GM19463 (cell line): Measurements from ENCODE around the gene STAT3.
"Not testable (repeated sequence)": the region's sequence is repeated elsewhere in the genome, so short reads cannot be mapped to it uniquely, and the experiment has no call there.

Experiments used
- ATAC-seq: cut with Tn5 transposase; IDR thresholded peaks from one replicate; pipeline ENCODE4 v1.9.1; 2021; ENCODE audit warnings: mild to moderate bottlenecking, moderate library complexity; ENCODE audit not compliant: unreplicated experiment

The STAT3 gene

DNA sequence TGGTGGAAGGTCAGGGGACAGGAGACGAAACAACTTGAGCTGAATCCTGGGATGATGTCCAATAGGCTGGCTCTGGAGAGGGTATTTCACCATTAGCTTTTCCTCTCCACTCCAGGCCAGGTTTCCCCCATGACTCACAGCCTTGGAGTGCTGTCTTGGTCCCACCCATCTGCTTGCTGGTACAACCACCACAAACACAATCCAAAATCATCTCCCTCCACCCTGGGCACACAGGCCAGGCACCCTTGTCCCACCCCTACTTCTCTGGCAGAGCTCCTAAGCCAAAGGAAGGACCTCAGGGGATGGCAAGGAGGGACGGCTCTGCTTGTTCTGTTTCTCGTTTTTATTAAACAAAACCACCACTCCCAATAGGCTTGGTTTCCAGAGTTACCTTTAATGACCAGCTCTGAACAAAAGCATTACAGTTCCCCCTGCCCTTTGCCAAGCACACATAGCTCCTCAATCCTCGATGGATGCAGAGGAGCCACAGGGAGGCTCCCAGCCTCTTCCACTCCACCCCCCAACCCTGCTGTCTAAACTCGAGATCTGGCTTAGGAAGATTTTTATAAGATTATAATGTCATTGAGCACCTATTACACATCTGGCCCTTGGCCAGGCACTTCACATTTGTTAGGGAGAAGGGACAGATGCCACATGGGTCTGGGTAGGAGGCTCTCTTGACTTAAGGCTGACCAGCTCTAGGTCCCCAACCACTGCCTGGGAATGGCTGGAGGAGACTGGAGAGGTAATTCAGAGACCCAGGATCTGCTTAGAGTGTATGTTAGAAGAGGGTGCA lies 21.5 kb upstream of the STAT3 start:
- ATAC-seq = no peak

DNA sequence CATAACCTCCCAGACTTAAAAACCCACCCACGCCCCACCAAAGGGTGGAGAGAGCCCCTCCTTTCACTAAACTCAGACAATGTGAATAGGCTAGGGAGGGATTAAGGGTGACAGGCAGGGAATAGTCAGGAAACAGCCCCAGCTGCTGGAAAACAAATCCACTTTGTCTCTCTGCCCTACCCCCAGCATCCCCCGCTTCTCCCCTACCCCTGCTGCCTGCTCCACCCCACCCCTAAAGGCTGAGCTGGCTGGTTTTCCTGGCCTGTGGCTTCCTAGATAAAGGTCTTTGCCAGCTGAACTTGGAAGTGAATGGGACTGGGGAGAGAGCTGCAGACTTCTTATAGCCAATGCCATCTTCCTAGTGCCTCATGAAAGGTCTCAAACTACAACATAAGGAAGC lies 19.8 kb upstream of the STAT3 start:
- no peak for ATAC-seq

DNA sequence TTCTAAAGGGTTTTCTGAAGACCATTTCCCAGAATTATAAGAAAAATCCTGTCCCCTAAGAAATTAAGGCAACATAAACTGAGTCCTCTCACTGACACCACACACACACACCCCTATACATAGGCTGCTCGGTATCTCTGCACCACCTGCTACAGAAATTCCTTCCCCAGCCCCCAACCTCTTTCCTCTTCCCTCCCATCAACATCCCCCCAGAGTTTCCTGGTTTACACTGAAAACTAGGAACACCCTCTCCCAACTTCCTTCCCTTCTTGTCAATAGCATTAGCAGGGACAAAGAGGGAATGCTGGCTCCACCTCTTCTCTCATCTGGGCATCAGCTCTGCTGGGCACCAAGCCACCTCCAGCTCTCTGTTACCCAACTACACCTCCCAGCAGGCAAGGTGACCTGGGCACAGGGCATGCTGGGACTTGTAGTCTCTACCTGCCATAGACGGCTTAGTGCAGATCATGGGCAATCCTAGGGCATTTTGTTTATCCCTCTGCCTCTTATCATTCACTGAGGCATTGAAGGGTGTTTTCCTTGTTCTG lies 19.1 kb upstream of the STAT3 start:
- ATAC-seq = no peak

DNA sequence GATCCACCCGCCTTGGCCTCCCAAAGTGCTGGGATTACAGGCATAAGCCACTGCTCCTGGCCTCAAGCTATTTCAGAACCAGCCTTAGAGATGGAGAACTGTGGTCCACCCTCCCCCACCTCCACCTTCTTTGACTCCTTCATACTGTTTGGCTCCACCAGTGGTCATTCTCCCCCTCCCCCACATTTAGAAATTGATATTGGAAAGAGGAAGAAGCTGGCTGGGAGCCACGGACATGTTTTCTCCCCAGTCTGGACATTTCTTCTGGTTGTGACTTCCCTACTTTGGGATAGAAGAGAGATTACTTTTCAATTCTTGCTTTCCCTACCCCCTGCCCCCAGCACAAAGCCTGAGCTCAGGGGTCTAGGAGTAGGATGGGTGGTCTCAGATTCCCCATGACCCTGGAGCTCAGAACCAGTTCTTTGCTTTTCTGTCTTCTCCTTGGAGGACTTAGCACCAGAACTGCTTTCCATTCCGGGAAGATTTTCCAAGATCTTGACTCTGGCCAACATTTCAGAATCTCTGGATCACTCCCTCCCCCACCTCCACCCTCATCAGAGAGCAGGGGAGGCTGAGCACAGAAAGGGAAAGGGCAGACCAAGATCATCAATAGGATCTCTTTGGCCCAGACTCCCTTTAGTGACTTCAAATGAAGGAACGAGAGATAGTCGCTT lies 18.5 kb upstream of the STAT3 start:
- no peak for ATAC-seq

DNA sequence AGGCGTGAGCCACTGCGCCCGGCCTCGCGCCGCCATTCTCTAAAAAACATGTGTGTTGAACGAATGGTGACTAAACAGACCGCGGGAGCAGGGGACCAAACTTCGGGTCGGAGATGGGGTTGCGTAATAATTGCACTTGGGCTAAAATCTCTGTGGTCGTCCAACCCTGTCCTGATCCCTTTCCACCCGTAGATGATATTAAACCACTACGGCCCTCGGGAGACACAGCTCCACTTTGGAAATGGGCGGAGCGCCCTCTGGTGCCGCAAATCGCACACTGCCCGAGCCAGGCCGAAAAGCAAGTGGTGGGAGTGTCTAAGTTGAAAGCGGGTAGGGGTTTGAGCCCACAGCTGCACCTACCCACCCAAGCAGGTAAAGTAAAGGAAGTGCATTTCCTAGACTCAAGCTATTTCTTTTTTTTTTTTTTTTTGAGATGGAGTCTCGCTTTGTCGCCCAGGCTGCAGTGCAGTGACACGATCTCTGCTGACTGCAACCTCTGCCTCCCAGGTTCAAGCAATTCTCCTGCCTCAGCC lies 17.8 kb upstream of the STAT3 start:
- no peak for ATAC-seq

DNA sequence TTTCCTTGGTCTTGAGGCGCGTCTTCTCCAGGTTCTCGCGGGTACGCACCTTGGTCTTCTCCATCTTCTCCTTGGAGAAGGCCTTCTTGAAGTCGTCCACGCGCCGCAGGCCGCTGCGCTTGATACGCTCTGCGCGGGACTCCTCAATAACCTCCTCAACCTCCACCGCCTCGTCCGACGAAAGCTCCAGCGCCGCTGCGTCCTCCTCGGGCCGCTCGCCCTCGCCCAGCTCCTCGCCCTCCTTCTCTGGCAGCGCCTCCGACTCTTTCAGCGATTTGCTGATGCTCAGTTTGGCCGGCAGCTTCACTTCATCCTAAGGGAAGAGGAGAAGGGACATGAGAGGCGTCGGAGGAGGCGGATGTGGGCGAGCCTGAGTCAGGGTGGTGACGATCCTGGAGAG lies 16.8 kb upstream of the STAT3 start:
- no peak for ATAC-seq

DNA sequence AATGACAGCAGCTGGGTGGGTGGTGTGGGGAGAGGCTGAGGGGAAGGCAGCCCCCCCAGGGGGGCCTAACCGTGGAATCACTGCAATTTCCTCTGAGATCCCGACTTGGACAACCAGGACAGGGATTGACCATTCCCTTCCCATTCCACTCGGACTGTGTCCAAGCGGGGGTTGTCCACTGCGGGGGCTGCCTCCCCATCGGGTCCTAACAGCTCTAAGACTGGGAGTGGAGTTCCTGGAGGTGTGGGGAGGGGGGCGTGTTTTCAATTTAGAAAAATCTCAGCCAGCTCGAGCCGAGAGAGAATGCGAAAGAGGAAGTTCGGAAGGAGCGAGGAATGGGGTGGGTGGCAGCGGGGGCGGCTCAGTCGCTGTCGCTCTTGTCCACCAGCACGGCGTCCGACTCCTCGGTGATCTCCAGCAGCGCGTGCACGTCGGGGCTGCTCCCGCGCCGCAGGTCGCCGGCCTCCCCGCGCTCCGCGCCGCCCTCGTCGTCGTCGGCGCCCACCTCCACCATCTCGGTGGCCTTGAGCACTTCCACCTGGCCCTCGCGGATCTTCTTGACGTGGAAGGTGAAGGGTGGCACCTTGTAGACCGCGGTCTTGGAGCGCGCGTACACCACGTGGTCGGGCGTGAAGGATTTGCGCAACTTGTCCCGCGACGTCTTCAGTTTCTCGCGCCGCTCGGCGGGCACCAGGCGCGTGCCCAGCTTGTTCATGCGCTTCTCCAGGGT lies 16.2 kb upstream of the STAT3 start:
- no peak for ATAC-seq

DNA sequence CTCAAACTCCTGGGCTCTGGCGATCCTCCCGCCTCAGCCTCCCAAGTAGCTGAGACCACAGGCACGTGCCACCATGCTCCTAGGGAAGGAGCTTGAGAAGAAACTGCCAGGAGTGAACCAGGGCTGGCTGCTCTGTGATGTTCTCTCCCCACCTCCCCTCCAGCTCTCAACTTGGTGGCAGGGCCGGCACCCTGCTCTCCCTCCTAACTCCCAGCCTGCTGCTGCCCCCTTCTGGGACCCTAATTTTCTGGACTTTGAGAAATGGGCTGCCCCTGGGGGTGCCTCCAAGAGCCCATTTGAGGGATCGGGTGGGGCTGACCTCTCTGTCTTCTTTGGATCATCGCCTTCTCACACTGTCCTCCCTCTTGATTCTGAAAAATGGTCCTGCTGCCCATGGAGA lies 14.9 kb upstream of the STAT3 start:
- ATAC-seq = no peak

DNA sequence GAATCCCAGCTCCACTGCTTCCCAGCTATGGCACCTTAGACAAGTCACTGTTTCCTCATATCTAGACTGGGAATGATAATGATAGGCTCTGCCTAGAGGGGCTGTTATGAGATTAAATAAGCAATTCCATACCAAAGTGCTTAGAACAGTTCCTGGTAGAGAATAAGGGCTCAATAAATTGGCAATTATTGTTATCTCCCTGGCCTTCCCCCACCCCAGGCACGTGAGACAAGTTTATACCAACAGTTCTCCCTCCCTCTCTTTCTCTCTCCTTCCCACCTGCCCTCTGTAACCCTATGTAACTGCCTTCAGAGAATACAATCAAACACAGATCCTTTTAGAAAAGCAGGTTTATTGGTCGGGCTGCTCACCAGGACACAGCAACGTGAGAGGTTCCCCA lies 13.9 kb upstream of the STAT3 start:
- no peak for ATAC-seq

DNA sequence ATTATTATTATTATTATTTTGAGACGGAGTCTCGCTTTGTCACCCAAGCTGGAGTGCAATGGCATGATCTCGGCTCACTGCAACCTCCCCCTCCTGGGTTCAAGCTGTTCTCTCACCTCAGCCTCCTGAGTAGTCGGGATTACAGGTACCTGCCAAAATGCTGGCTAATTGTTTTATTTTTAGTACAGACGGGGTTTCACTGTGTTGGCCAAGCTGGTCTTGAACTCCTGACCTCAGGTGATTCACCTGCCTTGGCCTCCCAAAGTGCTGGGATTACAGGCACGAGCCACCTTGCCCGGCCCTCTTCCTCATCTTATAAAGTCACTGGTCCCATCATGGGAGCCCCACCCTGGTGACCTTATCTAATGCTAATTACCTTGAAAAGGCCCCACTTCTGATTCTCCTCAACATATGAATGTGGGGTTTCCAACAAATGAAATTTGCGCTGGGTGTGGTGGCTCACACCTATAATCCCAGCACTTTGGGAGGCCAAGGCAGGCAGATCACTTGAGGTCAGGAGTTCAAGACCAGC lies 12.7 kb upstream of the STAT3 start:
- ATAC-seq = not testable (repeated sequence)

DNA sequence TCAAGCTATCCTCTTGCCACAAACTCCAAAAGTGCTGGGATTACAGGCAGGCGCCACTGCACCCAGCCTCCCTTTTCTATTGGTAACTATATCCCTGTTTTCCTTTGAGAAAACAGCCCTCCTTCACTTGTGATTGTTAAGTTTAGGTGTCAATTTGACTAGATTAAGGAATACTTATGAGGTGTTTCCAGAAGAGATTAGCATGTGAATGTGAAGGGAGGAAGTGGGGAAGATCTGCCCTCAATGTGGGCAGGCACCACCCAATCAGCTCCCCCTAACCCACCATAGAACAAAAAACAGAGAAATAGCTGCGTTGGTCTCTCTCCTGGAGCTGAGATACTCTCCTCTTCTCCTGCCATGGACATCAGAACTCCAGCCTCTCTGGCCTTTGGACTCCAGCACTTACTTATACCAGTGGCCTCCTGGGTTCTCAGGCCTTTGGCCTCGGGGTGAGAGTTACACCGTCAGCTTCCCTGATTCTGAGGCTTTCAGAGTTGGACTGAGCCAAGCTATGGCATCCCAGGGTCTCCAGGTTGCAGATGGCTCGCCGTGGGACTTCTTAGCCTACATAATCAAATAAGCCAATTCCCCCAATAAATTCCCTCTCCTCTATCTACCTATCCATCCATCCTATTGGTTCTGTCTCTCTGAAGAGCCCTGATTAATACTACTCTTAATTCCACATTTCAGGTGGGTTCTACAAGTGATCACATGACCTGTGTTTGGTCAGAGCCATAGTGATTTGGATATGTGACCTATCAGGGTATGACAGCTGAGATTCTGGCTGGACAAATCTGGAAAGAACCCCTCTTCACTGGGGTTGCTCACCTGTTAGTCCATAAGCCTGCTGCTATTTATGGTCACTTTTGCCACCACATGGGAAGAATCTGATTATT lies 12.0 kb upstream of the STAT3 start:
- ATAC-seq = no peak

DNA sequence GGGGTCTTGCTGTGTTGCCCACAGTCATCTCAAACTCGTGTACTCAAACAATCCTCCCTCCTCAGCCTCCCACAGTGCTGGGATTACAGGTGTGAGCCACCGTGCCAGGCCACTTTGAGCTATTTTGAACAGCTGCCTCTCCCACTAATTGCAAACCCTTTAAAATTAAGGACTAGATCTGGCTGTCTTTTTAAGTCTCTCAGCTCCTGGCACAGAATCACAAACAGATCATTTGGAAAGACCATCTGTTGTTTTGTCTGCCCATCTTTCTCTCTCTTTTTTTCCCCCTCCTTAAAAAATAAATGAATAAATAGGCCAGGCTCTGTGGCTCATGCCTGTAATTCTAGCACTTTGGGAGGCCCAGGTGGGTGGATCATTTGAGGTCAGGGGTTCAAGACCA lies 10.9 kb upstream of the STAT3 start:
- ATAC-seq = no peak

DNA sequence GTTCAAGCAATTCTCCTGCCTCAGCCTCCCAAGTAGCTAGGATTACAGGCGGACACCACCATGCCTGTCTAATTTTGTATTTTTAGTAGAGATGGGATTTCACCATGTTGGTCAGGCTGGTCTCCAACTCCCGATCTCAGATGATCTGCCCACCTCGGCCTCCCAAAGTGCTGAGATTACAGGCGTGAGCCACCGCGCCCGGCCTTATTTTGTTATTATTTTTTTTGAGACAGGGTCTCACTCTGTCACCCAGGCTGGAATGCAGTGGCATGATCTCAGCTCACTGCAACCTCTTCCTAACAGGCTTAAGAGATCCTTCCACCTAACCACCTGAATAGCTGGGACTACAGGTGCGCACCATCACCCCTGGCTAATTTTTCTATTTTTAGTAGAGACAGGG lies 7.4 kb upstream of the STAT3 start:
- not testable (repeated sequence) for ATAC-seq

DNA sequence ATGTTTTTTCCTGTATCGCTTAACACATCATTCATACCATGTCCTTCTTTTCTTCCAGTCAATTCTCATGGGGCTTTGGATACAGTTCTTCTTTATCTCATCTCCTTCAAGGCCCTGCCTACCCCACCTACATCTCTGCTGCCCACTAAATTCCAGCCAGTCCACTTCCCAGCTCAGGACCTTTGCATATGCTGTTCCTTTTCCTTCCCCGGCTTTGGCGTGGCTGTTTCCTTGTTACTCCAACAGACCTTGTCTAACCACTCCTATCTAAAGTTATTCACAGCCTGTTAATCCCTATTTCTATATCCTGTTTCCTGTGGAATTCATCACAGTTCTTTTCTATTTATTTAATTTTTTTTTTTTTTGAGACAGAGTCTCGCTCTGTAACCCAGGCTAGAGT lies 6.6 kb upstream of the STAT3 start:
- no peak for ATAC-seq

DNA sequence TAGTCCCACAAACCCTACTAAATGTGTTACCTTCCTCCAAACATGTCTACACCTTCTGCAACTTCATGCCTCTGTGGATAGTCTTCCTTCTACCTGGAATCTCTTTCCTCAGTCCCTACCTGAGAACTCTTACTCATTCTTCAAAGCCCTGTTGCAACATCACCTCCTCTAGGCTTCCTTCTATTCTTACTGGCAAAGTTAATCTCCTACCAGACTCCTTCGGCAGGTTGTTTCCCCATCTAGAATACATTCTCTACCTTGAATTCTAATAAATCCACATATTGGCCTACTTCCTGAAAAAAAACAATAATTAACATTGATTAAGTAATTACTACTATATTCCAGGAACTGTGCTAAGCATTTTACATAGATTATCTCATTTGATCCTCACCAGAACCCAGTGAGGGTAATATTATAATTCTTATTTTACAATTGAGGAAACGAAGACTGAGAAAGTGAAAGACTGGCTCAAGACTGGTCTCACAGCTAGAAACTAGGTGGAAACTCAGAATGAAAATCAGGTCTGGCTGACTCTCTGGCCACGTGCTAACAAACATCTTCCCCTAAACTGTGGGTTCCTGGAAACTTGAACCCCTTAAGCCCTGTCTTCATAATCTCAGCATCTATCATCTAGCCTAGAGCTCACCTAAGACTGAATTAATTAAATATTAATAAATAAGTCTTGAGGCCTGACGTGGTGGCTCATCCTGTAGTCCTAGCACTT lies 4.6 kb upstream of the STAT3 start:
- ATAC-seq = no peak

DNA sequence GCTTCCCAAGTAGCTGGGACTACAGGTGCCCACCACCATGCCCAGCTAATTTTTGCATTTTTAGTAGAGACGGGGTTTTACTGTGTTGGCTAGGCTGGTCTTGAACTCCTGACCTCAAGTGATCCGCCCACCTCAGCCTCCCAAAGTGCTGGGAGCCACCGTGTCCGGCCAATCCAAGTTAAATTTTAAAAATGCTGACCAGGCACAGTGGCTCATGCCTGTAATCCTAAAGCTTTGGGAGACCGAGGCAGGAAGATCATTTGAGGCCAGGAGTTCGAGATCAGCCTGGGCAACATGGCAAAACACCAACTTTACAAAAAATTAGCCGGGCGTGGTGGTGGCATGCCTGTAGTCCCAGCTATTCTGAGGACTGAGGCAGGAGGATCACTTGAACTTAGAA lies 3.2 kb upstream of the STAT3 start:
- not testable (repeated sequence) for ATAC-seq

DNA sequence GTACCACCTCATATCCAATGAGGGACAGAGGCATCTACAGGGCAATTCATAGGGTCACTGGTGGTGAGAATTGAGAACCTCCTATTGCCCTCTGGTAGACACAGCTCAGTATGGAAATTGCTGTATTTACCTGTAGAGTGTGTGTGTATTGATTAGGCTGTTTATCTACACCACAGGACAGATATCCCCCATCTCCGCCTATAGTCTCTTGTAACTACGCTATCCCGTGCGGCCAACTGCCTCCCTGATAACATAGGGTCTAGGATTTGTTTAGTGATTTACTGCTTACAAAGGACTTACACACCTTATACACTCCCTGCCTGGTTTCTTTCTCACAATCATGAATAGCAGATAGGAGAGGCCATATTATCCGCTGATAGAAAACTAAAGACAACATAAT lies 1.7 kb upstream of the STAT3 start:
- no peak for ATAC-seq

DNA sequence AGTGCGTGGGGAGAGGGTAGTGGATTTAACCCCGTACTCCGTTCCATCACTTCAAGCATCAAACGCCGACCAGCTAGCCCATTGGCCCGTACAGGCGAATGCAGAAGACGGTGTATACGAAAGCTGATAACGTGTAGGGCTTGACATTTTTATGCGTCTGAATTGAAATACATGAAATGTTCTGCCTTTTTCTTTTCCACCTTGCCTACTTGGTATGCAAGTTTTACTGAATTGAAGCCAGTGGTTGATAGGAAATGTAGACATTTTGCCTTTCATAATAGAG lies 834 bp upstream of the STAT3 start:
- no peak for ATAC-seq

DNA sequence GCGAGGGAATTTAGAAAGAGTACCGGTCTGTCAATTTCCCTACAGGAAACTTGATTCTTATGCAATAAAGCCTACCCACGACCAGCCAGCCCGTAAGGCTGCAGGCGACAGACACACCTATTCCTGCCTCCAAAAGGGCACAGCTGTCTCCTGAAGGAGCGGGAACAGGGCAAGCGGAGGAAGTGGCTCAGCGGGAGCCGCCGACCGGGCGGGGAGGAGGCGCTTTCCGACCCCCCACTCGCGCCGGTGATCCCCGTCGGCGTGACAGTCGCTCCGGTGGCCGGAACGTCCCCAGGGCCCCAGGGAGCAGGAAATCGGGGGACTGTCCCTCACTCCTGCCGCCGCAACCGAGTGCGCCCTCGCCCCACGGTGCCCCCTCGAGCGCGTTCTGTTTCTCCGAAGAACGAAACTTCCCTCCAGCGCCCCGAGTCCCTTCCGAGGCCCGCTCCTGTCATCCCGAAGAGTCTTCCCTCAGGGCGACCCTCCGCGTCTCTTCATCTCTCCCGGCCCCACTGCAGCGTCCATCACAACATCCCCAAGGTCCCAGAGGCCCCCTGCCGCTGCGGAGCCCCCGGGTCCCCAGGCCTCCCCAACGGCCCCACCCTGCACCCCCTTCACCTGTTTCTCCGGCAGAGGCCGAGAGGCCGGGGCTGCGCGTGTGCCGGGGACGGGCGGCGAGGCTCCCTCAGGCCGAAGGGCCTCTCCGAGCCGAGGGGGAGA lies 421 bp downstream of the STAT3 start:
- ATAC-seq = no peak
